ENCODE measurements around the gene GLT8D1. TPM values are rescaled to one million over a fixed set of nuclear protein-coding genes. Genes with fewer than 3 reads are reported as not detected.

The GLT8D1 gene
- total and polyA plus RNA-seq, 2 of the 4 experiments (the other 2 are of a cell fraction) = 87.8 to 124 TPM

DNA sequence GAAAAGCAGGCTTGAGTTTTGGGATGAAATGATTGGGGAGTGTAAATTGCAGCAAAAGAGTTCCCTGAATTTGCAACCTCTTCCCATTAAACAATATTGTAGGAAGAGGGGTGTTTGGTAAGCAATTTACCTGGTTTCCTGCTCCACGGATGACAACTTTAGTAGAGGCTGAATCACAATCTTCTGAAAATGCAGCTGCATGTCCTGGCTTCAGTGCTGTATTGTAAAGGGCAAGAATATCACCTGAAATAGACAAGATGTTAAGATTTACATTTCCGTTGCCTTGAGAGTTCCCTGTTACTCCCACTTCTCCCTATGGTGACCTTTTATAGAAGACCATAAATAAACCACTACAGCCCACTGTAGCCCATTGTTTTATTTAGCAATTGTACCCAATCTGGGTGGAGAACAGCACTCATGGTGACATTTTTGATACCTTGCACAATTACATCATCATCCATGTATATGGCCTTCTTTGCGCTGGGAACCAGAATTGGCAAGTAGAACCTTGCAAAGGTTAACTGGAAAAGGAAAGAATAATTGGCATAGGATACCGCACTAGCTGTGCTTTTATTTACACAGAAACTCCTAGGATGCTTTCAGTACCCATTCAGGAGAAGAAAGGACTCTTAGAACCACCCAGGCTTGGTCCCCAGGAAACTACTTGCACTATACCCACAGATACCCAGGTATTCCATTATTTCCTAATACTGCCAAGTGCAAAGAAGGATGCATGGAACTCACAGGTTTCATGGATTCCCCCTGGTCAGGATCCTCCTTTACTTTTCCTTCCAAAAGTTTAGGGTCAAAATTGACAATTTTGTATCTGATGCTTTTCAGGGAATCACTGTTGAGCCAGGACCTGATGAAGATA, 9.6 kb downstream of the GLT8D1 start:
- Histone ChIP-seq H3K36me3 (ENCODE audit: control insufficient read depth, insufficient read depth, low read length) (peaks cover 59% of the 10 kb centered on the region), H3K4me3 (ENCODE audit: insufficient read depth, low read depth, low read length) (no peak overlapping the region), H3K23ac (ENCODE audit: low read depth, low read length) (no peak overlapping the region), H3K56ac (ENCODE audit: extremely low read depth, insufficient read depth, low read length) (no peak overlapping the region), H4K91ac (ENCODE audit: insufficient read depth, low read depth, low read length) (no peak overlapping the region), H4K20me1 (ENCODE audit: insufficient read depth, low read length) (peaks cover 18% of the 10 kb centered on the region), H3K4me2 (ENCODE audit: low read depth, low read length) (no peak overlapping the region), H3K9me3 (ENCODE audit: control insufficient read depth, insufficient read depth, low read length) (no peaks in the 10 kb centered on the region), H3K4me1 (ENCODE audit: control insufficient read depth, insufficient read depth, low read length) (no peaks in the 10 kb centered on the region; the same call in 1 of the 2 replicates), H2AFZ (replicated peaks; ENCODE audit: low read length, poor library complexity) (no peak overlapping the region), H3K14ac (replicated peaks; ENCODE audit: low read depth, low read length) (no peak overlapping the region), H3K79me1 (ENCODE audit: low read depth in 1 of 2, low read length in 2 of 2) (peaks cover 31 to 48% of the 10 kb centered on the region in 2 experiments), H2BK20ac (ENCODE audit: low read depth, low read length) (no peak overlapping the region), H2AK9ac (replicated peaks; ENCODE audit: low read depth, low read length, poor library complexity) (no peak overlapping the region), H3K4ac (ENCODE audit: low read depth, low read length) (no peak overlapping the region), H4K5ac (ENCODE audit: low read depth, low read length) (no peak overlapping the region), H4K8ac (ENCODE audit: low read depth in 2 of 2, low read length in 2 of 2) (no peak overlapping the region), H3K9me1 (ENCODE audit: insufficient read depth, low read length) (peaks cover 3% of the 10 kb centered on the region; the same call in 1 of the 2 replicates), H2BK15ac (ENCODE audit: low read depth, low read length) (no peak overlapping the region), H2AK5ac (ENCODE audit: low read depth, low read length) (no peak overlapping the region), H2BK5ac (ENCODE audit: low read depth, low read length, poor library complexity, severe bottlenecking) (no peak overlapping the region), H3K9ac (ENCODE audit: low read depth, low read length) (no peak overlapping the region), H2BK120ac (ENCODE audit: low read depth, low read length) (no peak overlapping the region), H3K18ac (ENCODE audit: low read depth, low read length) (no peak overlapping the region), H3K27ac (ENCODE audit: insufficient read depth, low read length) (no peak overlapping the region), H3K27me3 (ENCODE audit: control insufficient read depth, insufficient read depth, low read length) (no peaks in the 10 kb centered on the region)
- BruUV-seq (replicated peaks) = no TSS peak
- DNase-seq (no peak), ATAC-seq (ENCODE audit: low read depth) (no peak; the same call in 1 of the 2 replicates)
- ChIA-PET CTCF (no interaction called here), POLR2A (ENCODE audit: unreplicated experiment) (interaction anchor here (0.6 kb wide), 1 partner anchor 10 kb away, joined by 3 read pairs; the partner anchor contains the start of genes GNL3 and PBRM1)
- dilution Hi-C loops (cut with HindIII; ENCODE audit: low sequenced_read_pairs, unreplicated experiment) = no loop called here
- no CpG with 5 or more reads among the region's 4 CpGs for WGBS, 2 experiments (ENCODE audit: extremely low coverage in 2 of 2, insufficient read length in 1 of 2)
- in situ Hi-C loops (cut with MboI; ENCODE audit: low sequenced_read_pairs) = no loop called here
- TF ChIP-seq CEBPB (IDR thresholded peaks at IDR 0.05; ENCODE audit: low read depth, low read length) (0 out of 2 replicates have a peak, but pooled peaks have one; percentile 4), MXI1 (IDR thresholded peaks at IDR 0.05; ENCODE audit: borderline replicate concordance, low read depth, low read length) (no peak), BHLHE40 (IDR thresholded peaks at IDR 0.05; ENCODE audit: low read depth, low read length) (no peak), POLR2A (IDR thresholded peaks at IDR 0.05; ENCODE audit: low read depth, low read length) (peak; percentile 15; the same call in 1 of the 2 replicates), RFX5 (IDR thresholded peaks at IDR 0.05; ENCODE audit: low read depth, low read length) (no peak), MAZ (IDR thresholded peaks at IDR 0.05; ENCODE audit: borderline replicate concordance, low read depth, low read length) (no peak)
- TF ChIP-seq, protein P1, sequence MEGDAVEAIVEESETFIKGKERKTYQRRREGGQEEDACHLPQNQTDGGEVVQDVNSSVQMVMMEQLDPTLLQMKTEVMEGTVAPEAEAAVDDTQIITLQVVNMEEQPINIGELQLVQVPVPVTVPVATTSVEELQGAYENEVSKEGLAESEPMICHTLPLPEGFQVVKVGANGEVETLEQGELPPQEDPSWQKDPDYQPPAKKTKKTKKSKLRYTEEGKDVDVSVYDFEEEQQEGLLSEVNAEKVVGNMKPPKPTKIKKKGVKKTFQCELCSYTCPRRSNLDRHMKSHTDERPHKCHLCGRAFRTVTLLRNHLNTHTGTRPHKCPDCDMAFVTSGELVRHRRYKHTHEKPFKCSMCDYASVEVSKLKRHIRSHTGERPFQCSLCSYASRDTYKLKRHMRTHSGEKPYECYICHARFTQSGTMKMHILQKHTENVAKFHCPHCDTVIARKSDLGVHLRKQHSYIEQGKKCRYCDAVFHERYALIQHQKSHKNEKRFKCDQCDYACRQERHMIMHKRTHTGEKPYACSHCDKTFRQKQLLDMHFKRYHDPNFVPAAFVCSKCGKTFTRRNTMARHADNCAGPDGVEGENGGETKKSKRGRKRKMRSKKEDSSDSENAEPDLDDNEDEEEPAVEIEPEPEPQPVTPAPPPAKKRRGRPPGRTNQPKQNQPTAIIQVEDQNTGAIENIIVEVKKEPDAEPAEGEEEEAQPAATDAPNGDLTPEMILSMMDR (conservative IDR thresholded peaks at IDR 0.05; ENCODE audit: low read depth, low read length) = no peak
- TF ChIP-seq, protein P2, sequence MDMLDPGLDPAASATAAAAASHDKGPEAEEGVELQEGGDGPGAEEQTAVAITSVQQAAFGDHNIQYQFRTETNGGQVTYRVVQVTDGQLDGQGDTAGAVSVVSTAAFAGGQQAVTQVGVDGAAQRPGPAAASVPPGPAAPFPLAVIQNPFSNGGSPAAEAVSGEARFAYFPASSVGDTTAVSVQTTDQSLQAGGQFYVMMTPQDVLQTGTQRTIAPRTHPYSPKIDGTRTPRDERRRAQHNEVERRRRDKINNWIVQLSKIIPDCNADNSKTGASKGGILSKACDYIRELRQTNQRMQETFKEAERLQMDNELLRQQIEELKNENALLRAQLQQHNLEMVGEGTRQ (IDR thresholded peaks at IDR 0.05; ENCODE audit: low read depth, low read length) = no peak
- intact Hi-C loops (cut with micrococcal nuclease) = no loop called here

Measured in IMR-90 (cell line).